ENCODE measurements around the gene TMA7.

The TMA7 gene

DNA sequence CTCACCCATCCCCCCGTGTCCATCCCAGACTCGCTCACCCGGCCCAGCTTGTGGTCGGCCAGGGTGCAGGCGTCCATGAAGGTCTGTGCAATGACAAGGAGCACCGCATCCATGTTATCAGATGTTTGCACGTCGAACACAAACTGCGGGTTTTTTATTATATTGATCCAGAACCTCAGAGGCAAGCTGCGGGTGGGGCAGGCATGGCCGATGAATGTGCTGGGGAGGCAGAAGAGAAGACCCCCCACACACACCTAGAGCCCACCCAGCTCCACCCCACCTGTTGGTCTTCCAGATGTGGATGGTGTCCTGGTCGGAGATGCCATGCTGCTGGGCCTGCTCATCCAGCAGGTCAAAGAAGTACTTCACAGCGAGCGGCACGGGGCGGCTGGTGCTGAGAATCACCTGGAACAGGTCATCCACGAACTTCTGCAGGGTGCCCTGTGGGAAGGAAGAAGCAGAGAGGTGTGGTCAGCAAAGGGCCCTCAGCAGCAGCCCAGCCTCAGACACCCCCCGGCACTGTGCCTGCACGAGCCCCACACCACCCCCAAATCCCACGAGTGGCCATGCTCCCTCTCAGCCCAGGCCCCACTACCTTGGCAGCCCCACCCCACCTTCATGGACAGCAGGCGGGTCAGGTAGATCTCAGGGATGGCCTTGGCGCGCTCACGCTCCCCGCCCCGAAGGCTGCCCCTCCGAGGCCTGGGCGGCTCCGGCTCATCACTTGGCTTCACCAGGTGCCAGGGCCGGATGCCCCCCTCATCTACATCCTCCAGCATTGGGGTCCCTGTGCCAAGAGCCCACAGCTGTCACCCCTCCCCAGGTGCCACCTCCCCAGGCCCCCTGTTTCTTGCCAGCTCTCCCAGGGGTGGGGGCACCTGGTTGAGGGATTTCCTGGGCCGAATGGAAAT is 30.5 kb upstream of the TMA7 start:
- DNase-seq, result no peak

DNA sequence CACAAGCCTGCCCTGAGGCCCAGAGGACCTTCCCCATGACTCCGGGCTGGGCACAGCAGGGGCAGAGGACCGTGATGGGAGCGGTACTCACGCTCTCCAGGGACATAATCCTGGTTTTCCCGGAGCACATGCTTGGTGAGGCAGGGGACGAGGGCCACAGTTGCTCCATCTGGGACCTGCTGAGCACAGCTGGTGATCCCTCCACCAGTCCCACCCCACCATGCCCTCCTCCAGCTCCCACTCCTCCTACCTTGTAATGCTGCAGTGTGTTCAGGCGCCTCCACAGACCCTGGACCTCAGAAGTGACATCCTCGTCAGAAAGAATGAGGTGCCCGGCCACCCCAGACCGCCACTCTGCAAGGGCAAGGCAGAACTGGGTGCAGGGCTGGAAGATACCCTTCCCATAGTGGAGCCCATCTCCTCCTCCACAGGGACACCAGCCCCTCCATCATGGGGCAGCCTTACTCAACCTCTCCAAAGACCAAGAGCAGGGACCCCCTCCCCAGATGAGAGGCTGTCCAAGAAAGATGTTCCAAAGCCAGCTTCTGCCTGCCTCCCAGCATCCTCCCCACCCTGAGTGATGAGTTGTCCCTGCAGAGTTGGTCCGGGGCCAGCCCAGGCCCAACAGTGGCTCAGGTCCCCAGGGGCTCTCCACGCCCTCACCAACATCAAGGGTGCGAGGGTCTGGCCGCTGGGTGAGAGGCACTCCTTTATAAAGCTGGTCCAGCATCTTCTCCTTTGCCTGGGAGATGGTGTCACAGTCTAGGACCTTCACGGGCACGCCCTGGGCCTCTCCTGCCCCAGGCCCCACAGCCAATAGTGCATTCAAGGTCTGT is 29.6 kb upstream of the TMA7 start:
- DNase-seq, result no peak

DNA sequence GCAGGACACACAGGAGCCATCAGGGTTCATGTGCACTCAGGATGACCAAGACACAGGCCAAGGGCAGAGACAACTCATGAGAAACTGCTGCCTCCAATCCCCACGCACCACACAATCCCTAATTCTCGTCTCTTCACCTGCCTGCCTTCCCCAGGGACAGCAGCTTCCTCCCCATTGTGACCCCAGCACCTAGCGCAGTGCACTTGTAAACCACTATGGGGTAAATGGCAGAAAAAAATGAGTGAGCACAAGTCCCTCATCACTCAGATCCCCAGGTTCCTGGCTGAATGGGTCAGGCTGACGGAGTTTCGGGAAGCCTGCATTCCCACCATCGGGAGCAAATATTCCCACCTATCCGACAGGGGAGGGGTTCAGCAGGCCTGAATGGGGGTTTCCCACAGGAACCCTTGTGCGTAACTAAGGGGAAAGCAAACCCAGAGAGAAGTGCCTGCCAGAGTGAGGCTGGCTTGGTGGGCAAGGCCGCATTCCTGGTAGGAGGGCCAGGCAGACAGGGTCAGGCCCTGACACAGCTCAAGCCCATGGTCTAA is 28.9 kb upstream of the TMA7 start:
- no peak for DNase-seq

DNA sequence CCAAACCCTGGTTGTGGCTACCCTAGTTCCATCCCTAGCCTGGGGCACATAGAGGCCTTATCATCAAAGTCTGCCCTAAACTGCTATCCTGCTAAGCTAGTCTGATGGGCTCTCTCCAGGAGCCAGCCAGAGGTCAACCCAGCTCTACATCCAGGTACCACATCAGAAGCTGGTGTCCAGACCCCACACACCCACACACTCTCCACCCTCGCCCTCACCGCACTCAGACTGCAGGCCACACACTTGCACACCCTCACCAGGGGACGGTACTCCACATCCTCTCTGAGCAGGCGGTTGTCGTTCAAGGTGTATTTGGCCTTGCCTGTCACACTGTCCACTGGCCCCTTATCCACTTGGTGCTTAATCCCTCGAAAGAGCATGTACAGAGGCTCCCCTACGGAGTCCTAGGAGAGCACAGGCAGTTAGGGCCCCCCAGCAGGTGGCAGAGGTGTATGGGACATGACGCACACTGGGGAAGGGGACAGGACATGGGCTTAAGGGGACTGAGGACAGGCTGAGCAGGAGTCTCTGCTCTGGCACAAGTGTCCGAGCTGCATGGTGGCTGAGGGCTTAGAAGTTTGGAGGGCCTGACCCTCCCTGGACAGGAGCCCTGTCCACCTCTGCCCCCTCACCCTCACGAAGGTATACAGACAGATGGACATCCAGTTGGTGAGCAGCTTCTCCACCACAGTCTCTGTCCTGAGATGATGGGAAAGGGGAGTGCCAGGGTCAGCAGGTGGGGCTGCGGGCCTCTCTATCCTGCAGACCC is 28.3 kb upstream of the TMA7 start:
- no peak for DNase-seq

DNA sequence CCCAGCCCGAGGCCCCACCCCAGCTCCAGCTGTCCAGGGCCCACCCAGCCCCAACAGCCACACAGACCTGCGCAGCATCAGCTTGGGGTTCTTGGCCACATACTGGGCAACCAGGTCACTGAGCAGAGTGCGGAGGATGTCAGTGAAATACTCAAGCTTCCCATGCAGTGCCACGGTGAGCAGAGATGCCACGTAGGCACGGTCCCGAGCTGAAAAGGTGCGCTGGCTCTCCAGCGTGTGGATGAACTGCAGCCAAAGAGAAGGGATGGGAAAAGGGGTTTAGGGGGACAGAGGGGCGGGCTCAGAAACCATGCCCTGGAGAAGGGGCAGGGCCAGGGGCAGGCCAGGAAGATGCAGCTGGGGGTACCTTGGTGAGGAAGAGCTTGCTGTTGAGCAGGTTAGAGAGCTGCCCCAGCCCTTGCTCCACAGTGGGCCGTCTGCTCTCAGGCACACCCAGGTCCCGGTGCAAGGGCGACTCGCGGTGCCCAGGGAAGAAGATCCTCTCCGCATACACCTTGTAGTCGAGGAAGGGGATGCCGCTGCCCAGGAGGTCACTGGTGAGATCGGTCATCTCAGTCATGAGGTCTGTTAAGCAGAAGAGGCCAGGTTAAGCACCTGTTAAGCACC is 27.6 kb upstream of the TMA7 start:
- no peak for DNase-seq

DNA sequence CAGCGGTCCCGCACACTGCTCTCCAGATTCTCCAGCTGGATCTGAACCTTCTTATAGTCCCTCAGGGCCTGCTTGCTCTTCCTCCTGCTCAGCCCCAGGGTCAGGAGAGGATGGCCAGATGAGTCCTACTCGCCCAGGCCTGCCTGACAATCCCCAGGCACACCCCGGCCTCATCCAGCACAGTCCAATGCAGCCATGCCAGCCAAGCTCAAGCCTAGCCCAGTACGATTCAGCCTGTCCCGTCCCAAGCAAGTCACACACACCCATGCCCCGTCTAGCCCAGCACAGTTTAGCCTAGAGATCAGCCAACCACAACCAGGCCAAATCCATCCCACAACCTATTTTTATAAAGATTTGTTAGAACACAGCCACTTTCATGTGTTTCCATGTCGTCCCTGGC is 27.0 kb upstream of the TMA7 start:
- no peak for DNase-seq

DNA sequence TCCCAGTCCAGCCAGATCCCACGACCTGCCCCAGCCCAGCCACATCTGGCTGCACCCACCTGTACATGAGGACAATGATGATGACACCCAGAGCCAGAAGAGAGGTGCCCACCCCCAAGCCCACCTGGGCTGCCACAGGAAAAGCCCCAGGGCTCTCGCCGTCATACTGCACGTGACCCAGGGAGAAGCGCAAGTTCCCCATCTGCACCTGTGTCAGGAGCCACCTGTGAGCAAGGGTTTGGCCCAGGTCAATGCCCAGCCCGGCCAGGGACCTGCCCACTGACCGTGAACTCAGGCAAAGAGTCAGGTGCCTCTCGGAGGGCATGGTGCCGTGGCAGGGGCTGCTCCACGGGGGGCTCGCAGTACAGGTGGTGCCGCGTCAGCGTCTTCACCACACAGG is 26.4 kb upstream of the TMA7 start:
- no peak for DNase-seq

DNA sequence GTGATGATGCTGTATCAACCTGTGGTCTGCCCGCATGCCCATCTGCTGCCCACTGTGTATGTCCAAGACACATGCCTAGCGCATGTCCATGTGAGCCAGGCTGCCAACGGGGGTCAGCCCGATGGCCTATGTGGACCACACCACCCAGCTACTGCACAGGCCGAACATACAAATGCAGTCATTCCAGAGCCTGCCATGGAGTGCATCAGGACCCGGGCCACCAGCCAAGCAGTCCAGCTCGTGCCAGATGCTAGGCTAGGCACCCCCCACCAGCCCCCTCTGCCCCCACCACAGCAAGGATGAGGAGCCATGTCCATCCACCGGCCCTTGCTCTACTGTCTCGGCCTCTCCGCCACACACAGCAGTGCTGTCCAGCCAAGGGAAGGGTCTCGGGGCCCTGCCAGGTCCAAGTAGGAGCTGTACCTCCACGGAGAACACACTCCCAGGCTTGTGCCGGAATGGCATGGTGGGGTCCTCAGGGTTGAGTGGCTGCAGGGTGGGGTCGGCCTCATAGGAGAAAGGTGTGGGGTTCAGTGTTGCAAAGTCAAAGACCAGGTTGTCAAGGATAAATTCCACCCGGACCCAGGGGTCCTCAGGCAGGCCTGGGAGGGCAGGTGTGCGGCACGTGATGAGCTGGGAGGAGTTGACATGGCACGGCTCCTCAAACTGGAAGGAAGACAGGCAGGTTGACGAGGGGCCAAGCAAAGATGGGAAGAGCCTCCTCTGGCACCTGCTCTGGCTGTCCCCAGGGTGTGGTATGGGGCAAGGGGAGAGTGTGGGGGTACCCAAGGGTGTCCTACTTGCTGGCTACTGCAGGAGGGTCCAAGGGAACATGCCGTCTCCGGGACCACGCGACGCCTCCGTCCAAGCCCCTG is 25.4 kb upstream of the TMA7 start:
- DNase-seq, result no peak

DNA sequence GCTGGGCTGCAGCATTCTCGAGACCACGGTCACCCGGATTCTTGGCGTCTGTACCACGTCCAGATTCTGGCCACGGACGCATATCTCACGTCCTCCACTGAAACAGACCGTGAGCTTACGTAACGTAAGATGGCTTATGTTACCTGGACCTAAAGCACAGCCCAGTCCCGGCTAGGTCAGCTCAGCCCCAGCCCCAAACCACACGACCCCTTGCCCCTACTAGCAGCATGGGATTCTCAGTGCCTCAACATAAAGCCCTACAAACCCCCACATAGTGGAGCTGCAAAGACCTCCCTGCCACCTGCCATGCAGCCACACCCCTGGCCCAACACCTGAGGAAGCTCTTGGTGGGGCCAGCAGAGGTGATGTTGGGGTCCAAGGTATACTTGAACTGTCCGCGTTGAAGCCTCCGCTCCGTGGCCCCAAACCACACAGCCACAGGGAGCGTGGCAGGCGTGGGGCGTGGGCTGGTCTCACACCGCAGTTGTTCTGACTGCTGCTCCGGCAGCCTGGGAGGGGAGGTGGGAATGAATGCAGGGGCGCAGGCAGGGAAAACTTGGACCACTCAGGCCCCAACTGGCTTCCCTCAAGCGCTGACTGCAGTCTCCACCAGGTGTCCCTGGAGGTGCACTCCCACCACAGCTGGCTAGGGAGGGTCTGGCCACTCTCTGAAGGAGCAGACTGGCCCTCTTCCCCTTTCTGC is 24.7 kb upstream of the TMA7 start:
- no peak for DNase-seq

DNA sequence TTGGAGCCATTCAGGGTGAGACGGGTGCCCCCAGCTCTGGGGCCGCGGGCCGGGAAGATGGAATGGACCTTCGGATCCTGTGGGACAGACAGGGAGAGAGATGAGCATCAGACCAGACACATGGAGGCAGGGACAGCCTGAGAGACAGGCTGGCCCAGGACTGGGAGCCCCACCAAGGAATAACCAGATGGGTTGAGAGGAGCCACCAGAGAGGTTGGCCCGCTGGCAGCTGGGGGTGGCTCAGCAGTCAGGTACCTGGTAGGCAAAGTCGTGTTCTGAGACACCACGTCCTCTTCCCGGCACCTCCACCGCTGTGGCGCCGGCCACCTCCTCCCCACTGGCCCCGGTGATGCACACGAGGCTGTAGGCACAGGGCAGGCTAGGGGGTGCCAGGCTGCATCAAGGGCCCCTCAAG is 24.0 kb upstream of the TMA7 start:
- DNase-seq, result no peak

DNA sequence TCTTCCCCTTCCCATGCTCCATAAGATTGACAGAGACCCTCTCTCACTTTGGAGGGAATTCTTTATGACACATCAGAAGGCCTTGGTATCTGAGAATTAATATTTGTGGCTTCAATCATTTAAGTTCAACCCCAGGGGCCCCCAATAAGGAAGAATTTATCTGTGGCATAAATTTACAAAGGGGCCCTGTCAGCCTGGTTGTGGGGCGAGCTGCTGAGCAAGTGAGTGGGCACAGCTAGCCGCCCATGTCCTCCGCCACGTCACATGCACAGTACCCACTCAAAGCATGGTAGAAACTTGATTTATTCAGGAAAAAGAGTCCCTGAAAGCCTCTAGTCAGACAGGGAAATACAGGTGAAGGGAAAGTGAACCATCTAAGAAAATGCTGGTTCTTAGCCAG is 23.5 kb upstream of the TMA7 start:
- DNase-seq, result no peak

DNA sequence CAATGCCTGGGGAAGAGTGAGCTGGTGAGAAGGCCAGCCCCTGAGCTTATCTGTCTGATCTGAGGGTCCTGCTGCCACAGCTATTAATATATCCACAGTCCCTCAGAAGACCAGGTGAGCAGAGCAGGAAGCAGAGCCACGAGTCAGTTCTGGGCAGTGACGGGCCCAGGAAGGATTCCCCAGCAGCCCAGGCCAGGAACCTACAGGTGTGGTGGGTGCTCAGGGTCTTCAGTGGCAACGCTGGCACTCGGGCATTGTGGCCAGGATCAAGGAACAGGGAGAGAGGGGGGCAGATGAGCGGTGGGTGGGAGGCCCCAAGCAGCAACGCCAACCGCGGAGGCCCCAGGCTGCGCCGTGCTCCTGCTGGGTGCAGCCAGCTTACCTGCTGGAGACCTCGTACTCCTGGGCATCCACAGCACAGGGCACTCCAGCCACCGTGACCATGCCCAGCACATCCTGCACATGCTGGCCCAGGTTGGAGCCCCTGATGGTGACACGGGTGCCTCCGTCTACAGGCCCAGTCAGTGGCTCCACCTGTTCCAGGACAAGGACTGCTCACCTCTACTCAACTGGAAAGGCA is 22.4 kb upstream of the TMA7 start:
- DNase-seq, result no peak

DNA sequence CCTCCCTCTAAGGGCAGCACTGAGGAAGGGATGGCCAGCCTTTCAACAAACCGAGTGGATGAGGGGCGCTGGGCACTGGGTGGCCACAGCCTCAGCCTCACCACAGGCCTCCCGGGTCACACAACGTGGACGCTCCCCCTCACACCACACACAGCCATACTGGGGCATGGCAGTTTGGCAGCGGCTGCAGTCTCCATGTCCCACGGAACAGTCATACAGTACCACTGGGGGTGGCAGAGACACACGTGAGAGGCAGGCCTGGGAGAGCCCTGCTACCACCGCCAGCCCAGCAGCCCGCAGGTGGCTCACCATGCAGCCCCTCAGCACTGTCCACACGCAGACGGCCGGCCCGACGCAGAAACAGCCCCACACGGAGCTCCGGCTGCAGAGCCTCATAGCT is 21.9 kb upstream of the TMA7 start:
- DNase-seq, result no peak

DNA sequence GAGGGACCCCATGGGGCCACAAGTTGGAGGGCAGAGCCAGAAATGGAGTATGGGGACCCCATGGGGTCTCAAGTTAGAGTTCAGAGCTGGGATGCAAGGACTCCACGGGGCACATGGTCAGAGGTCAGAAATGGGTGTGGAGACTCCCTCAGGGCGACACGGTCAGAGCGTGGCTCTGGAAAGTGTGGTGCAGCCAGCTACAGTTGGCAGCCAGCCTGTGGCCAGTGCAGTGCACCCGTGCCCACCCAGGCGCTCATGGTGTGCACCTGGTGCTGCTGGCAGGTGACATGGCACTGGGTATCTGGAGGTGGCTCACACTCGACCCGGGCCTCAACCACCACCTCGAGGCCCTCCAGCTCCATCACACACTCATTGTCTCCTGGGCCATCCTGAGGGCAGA is 21.4 kb upstream of the TMA7 start:
- DNase-seq, result no peak

DNA sequence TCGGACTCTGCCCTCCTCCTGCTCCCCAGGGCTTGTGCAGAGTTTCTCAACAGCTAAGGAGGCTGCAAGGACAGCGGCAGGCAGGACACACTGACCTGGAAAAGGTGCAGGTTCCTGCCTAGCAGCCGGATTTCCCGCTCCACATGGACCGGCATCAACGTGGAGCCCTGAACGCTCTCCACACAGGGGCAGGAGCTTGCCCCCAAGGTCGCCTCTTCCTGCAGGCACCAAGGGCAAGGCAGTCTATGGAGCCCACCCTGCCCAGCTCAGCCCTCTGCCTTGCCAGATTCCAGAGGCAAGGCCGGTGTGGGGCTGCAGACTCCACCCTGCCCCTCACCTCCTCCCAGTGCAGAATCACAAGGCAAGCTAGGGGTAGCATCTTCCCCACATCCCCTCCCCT is 20.9 kb upstream of the TMA7 start:
- no peak for DNase-seq

DNA sequence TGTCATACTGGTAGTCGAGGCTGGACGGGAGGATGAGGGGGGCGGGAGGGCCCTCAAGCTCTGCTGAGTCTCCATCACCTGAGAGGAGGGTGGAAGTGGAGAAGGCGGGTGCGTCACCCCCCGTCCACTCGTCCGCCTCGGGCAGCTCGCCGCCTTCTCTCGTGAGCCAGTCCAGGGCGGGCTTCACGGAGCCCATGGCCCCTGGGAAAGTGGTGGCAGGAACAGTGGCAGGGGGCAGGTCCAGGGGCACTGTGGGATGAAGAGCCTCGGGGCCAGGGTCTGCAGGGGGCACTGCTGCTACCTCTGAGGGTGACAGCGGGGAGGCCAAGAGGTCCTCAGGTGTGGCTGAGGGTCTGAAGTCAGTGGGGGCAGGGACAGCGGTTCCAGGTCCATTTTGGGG is 20.5 kb upstream of the TMA7 start:
- DNase-seq, result no peak

DNA sequence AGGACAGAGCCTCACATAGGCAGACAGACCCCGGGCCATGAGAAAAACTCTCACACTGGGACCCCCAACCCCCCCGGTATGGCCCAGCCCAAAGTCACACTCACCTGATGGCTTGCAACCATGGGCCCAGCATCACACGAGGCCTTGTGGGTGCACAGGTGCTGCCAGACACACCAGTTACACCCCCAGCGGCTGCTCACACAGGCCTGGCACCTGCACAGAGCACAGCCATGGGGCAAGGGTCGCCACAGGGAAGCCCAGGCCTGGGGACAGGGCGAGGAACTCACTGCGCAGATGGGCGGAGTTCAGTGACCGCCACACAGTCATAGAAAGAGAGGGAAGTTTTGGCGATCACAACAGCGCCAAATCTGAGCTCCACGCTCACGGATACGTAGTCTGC is 19.5 kb upstream of the TMA7 start:
- no peak for DNase-seq

DNA sequence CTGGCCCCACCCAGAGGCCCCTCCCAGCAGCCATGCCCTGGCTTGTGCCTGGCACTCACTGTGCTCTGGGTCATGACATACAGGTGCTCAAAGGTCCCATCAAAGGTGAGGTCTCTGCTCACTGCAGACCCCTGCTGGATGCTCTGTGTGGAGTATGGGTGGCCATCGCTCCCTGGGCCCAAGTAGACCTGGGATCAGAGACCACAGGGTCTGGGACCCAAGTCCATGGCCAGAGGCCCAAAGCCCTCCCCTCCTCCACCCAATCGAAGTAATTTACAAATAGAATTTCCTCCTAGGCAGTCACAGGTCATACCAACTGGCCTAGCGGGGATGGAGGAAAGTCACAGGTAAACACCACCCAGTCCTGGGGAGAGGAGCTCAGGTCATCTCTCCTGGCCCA is 17.8 kb upstream of the TMA7 start:
- DNase-seq, result no peak

DNA sequence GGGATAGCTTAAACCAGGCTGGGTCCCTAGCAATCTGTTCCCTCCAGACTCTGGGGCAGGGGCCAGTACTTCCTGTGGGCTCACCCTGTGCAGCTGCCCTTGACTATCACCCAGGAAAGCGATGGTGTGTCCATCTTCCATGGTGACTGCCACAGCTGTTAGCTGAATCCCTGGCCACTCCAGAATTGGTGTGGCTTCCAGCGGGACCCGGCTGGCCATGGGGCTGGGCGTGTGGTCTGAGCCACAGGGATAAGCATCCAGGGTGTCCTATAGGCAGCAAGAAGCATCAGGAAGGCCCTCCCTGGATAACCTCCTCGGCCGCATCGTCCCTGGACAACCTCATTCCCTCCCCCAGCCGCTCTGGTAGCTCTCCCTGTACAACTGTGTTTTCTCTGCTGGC is 17.4 kb upstream of the TMA7 start:
- no peak for DNase-seq

DNA sequence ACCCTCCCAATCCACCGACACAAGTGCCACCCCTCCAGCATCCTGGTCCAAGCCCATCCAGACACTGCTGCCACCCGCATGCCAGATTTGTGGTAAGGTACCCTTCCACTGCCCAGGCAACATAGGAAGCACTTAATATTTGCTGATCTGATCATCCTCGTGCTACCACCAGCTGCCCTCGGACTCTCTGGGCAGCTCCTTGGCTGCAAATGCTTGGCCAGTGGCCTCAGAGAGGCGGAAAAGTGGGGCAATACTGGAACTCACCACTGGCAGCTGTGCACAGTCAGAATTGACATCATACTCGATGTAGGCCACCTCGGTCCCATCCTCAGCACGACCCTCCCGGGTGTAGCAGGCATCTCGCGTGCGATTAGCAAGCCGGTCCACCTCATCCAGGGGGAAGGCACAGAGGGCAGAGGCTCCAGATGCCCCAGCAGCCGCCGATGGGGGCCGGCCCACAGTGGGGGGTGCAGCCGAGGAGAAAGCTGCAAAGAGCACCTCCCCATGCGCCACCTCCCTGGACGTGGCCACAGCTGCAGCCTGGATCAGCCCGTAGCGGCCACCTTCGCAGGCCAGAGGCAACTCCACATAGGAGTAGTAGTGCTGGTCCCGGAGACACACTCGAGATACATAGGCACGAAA is 16.7 kb upstream of the TMA7 start:
- no peak for DNase-seq
